Body of pancreas (tissue), 4 donors: Measurements from ENCODE around the gene ARID4B.

Experiments
- CTCF ChIP-seq, 7 experiments: fragments of 450-650 bp in 4 of 7; fragments of 200-600 bp in 3 of 7; sonication (generic) in 3 of 7; IDR thresholded peaks; one replicate each; pipeline ENCODE4 v1.5.1; 2016 to 2019; ENCODE audit warnings: antibody characterized with exemption in 7 of 7
- POLR2A ChIP-seq, 3 donors: fragments of 450-650 bp; IDR thresholded peaks; one replicate each; pipeline ENCODE4 v1.6.1; 2016; ENCODE audit warnings: antibody characterized with exemption in 3 of 3, mild to moderate bottlenecking in 2 of 3

- no peak for TF ChIP-seq CTCF (IDR thresholded peaks at IDR 0.05)
- TF ChIP-seq POLR2A (IDR thresholded peaks at IDR 0.05) = no peak
Measured at GRCh38 chr1:235152235-235152634, 175.7 kb downstream of the ARID4B start.
